NAMALWA (cell line): ENCODE data around the gene HECTD4.

Source experiments
- DNase-seq: peaks from one replicate; pipeline ENCODE4 v3.0.0-alpha.2; 2015; ENCODE audit warnings: low spot score

The HECTD4 gene

GRCh38 chr12:112207397-112207924 is 174.8 kb downstream of the HECTD4 start:
- no peak for DNase-seq

- no peak for DNase-seq
Measured at GRCh38 chr12:112206944-112207343, 175.3 kb downstream of the HECTD4 start.

- peak; percentile 16 for DNase-seq
Measured at GRCh38 chr12:112199136-112199535, 183.1 kb downstream of the HECTD4 start.

GRCh38 chr12:112198120-112198733 is 184.0 kb downstream of the HECTD4 start:
- DNase-seq, result peak; percentile 76

GRCh38 chr12:112196196-112196875 is 185.9 kb downstream of the HECTD4 start:
- no peak for DNase-seq

GRCh38 chr12:112194601-112195247 is 187.5 kb downstream of the HECTD4 start:
- DNase-seq, result no peak

GRCh38 chr12:112192475-112192874 is 189.8 kb downstream of the HECTD4 start:
- no peak for DNase-seq

- no peak for DNase-seq
Measured at GRCh38 chr12:112191840-112192321, 190.3 kb downstream of the HECTD4 start.

GRCh38 chr12:112191201-112191600 is 191.0 kb downstream of the HECTD4 start:
- no peak for DNase-seq

- no peak for DNase-seq
Measured at GRCh38 chr12:112190231-112191025, 191.8 kb downstream of the HECTD4 start.

- no peak for DNase-seq
Measured at GRCh38 chr12:112188130-112188830, 194.0 kb downstream of the HECTD4 start.

GRCh38 chr12:112185093-112185923 is 196.9 kb downstream of the HECTD4 start:
- DNase-seq, result no peak

- DNase-seq, result no peak
Measured at GRCh38 chr12:112184056-112184887, 198.0 kb downstream of the HECTD4 start.

GRCh38 chr12:112183141-112184021 is 198.8 kb downstream of the HECTD4 start:
- DNase-seq, result no peak

GRCh38 chr12:112182499-112182898 is 199.7 kb downstream of the HECTD4 start:
- DNase-seq, result no peak

GRCh38 chr12:112180422-112180821 is 201.8 kb downstream of the HECTD4 start:
- DNase-seq, result no peak

- DNase-seq, result no peak
Measured at GRCh38 chr12:112179916-112180315, 202.3 kb downstream of the HECTD4 start.

- DNase-seq, result no peak
Measured at GRCh38 chr12:112179341-112179740, 202.9 kb downstream of the HECTD4 start.

- DNase-seq, result no peak
Measured at GRCh38 chr12:112178796-112179195, 203.4 kb downstream of the HECTD4 start.
